Neuron (in vitro differentiated cells): ENCODE data around the gene ST3GAL4.

Experiments
- H2AFZ ChIP-seq: one replicate; pipeline ENCODE4 v1.6.1; 2013; ENCODE audit warnings: low read depth, mild to moderate bottlenecking, inconsistent platforms, low read length, moderate library complexity
- H3K27me3 ChIP-seq: one replicate; pipeline ENCODE4 v1.6.1; 2013; ENCODE audit warnings: low read length; ENCODE audit not compliant: insufficient read depth
- H3K36me3 ChIP-seq: one replicate; pipeline ENCODE4 v1.6.1; 2013; ENCODE audit warnings: low read length; ENCODE audit not compliant: insufficient read depth
- H3K4me1 ChIP-seq: one replicate; pipeline ENCODE4 v1.6.1; 2013; ENCODE audit warnings: low read length; ENCODE audit not compliant: insufficient read depth
- H3K4me3 ChIP-seq: 2 replicates; pipeline ENCODE4 v1.5.1; 2013; ENCODE audit warnings: mild to moderate bottlenecking, low read length, moderate library complexity
- H3K9me3 ChIP-seq: one replicate; pipeline ENCODE4 v1.6.1; 2013; ENCODE audit warnings: low read length

The ST3GAL4 gene

DNA sequence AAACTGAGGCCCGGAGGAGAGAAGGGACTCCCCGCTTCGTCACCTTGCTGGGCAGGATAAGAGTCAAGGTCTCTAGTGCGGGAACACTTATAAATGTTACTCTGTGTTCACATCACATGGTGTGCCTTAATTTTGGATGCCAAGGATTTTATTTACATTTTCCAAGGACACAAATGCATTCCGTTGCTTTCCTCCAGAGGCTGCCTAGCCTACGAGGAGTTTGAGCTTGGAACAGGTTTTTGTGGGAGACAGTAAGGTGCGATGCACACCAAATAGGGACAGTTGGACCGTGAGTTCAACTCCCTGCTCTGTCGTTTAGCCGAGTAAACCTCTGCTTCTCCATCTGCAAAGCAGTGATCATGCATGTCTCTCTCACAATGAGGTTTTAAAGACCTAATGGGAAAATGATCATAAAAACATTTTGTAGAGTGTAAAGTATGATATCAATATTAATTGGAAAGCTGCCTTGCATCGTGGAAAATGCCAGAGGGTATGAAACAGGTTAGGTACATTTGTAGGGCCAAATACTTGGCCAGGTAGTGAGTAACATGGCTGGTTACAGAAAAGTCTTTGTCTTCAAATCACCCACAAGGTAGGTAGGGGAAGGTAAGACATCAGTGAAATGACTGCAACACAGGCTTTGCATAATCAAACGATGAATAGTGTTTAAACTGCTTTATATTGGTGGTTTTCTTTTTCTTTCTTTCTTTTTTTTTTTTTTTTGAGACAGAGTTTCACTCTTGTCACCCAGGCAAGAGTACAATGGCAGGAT lies 61.8 kb downstream of the ST3GAL4 start:
- no peaks in the 10 kb centered on the region for H3K9me3 ChIP-seq
- no peaks in the 10 kb centered on the region for H3K36me3 ChIP-seq
- no peaks in the 10 kb centered on the region for H3K27me3 ChIP-seq
- no peak overlapping the region for H3K4me3 ChIP-seq
- no peak overlapping the region for H2AFZ ChIP-seq
- H3K4me1 ChIP-seq = no peaks in the 10 kb centered on the region

DNA sequence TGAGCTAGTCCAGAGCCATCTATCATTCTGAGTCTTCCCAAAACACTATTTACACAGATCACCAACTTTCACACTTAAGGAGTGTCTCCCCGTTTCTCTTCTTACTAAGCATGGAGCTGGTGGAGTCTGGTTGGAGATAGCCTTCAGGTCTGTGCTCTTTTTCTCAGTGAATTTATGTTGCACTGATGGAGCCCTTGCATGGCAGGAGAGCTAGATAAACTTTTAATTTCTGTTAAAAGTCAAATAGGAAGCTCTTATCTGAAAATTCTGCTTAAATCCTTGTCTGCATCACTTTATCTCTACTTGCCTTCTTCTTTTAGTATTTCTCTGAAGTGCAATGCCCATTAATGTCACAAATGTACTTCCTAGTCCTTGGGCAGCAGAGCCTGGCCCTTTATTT lies 63.4 kb downstream of the ST3GAL4 start:
- H3K36me3 ChIP-seq = no peaks in the 10 kb centered on the region
- H3K4me3 ChIP-seq = no peak overlapping the region
- H3K27me3 ChIP-seq = no peaks in the 10 kb centered on the region
- H3K4me1 ChIP-seq = no peaks in the 10 kb centered on the region
- no peaks in the 10 kb centered on the region for H3K9me3 ChIP-seq
- H2AFZ ChIP-seq = no peak overlapping the region

DNA sequence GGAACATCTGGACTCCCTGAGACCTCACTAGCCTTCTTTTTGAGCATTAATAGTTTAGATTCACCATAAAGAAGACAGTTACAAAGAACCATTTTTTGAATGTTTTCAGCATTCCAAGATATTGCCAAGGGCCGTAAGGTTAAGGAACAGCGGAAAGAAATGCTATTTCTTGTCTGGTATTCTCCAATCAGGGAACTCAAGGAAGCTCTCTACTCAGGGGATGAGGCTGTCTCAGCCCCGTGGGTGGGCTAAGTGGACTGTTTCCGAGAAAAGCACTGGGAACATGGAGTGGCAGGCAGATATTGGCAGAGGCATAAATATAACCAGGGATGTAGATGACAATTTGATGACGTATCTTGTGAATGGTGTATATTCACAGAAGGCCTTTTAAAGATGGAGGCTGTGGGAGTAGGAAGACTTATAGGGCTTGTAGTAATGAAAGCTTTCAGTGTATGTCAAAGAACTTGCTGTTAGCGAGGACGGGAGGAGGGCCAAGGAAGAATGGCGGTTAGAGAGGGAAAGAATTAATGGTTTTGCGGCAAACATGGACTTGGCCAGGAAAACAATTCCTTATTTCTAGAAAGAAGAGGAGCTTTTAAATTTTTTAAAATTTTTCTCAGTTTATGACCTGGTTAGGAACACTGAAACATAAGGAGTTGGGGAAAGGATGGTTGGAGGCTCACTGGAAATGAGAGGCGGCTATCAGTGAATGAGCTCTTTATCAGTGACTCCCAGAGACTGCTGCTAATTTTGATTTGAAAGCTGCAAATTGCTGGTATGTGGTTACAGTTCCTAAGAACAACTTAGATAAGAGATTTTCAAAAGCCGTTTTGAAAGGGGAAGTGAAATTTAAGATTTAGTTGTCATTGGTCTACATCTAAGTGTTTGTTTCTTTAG lies 64.6 kb downstream of the ST3GAL4 start:
- no peak overlapping the region for H2AFZ ChIP-seq
- H3K9me3 ChIP-seq = no peaks in the 10 kb centered on the region
- no peaks in the 10 kb centered on the region for H3K36me3 ChIP-seq
- no peaks in the 10 kb centered on the region for H3K4me1 ChIP-seq
- H3K27me3 ChIP-seq = no peaks in the 10 kb centered on the region
- no peak overlapping the region for H3K4me3 ChIP-seq

DNA sequence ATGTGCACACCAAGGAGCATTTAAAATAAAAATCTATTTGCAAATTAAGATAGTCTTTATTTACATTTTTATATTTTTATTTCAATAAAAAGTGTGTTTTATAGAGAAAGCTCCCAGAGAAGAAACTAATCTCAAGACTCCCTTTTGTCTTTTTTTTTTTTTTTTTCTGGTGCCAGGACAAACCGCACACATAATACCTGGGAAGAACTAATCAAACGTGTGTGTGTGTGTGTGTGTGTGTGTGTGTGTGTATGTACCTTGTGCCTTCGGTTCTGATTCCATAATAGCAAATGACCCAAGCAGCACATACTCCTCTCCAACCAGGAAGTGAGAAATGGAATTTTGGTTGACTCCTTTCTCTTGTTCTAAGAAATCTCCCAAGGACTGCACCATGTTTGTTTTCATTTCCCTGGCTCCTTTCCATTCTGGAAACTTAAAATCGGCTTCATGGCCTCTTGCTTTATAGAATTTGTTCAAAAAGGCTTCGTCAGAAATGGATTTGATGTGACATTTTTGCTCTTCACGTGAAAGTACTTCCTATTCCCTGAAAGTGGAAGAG lies 65.3 kb downstream of the ST3GAL4 start:
- no peaks in the 10 kb centered on the region for H3K9me3 ChIP-seq
- no peaks in the 10 kb centered on the region for H3K36me3 ChIP-seq
- H3K4me1 ChIP-seq = no peaks in the 10 kb centered on the region
- H3K27me3 ChIP-seq = no peaks in the 10 kb centered on the region
- H3K4me3 ChIP-seq = no peak overlapping the region
- H2AFZ ChIP-seq = no peak overlapping the region

DNA sequence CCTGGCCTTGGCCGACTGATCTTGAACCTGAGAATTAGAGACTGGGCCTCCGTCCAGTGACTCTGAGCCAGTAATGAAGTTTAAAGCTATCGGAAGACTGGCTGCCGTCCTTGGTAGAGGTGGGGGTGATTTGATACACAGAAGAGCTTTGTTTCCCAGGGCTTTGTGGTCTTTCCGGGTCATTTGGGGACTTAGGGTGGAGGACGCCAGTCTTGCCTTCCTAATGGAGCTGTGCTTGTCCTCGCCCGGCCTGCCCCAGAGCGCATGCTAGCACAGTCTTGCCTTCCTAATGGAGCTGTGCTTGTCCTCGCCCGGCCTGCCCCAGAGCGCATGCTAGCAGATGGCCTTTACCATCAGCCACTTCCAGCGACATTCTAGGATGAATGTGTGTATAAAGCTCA lies 65.8 kb downstream of the ST3GAL4 start:
- Histone ChIP-seq H3K4me3 (no peak overlapping the region), H2AFZ (no peak overlapping the region), H3K36me3 (no peaks in the 10 kb centered on the region), H3K9me3 (no peaks in the 10 kb centered on the region), H3K4me1 (no peaks in the 10 kb centered on the region), H3K27me3 (no peaks in the 10 kb centered on the region)

DNA sequence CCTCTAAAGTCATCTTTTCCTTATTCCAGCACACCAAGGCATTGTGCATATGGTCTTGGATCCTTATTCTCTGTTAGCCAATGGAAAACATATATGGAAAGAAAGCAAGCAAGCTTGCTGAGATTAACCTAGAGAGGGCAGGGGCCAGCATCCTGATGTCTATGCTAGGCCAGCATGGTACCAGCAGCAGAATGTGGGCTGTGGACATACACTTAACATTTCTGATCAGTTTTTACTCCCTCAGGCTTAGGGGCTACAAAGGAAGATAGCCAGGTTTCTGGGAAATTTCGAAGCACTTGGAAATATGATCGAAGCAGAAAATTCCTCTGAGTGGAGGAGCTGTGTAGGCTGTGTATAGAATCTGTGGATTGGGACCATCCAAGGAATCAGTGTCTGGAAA lies 67.0 kb downstream of the ST3GAL4 start:
- H3K36me3 ChIP-seq = no peaks in the 10 kb centered on the region
- H3K27me3 ChIP-seq = no peaks in the 10 kb centered on the region
- no peak overlapping the region for H3K4me3 ChIP-seq
- no peaks in the 10 kb centered on the region for H3K9me3 ChIP-seq
- H2AFZ ChIP-seq = no peak overlapping the region
- H3K4me1 ChIP-seq = no peaks in the 10 kb centered on the region

DNA sequence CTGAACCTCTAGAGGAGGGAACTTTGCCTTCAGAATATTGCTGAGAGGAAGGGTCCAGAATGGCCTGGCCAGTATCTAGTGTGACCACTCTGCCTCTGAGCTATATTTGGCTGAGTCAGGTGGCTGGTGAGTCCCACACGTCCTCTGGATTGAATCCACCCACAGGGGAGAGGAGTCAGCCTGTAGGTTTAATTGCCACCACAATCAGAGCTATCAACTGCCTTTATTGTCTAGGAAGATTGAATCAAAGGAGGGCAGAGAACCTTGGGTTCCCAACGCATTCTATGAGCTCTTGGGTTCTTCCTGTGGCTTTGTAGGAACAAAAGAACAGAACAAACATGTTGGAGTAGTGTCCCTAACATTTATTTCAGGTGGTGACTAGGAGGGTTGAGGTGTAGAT lies 67.7 kb downstream of the ST3GAL4 start:
- no peak overlapping the region for H2AFZ ChIP-seq
- H3K9me3 ChIP-seq = no peaks in the 10 kb centered on the region
- H3K36me3 ChIP-seq = no peaks in the 10 kb centered on the region
- no peaks in the 10 kb centered on the region for H3K27me3 ChIP-seq
- no peak overlapping the region for H3K4me3 ChIP-seq
- no peaks in the 10 kb centered on the region for H3K4me1 ChIP-seq

DNA sequence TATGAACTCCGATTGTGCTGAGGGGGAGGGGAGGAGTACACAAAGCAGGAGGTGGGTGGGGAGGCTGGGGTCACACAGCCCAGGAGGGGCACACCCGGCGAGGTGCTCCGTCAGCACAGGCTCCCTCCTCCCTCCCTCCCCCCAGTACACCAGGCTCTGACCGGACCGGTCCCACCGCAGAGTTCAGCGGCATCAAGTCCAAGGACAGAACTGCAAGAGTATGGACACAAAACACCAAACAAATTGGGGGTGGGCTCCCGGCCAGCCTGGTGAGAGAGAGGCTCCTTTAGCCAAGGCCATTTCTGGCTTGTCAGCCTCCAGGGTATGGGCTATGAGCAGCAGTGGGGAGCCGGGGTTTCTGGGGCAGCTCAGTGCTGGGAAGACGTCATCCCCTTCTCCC lies 68.3 kb downstream of the ST3GAL4 start:
- Histone ChIP-seq H3K4me1 (no peaks in the 10 kb centered on the region), H3K9me3 (no peaks in the 10 kb centered on the region), H3K27me3 (no peaks in the 10 kb centered on the region), H2AFZ (no peak overlapping the region), H3K36me3 (no peaks in the 10 kb centered on the region), H3K4me3 (no peak overlapping the region)

DNA sequence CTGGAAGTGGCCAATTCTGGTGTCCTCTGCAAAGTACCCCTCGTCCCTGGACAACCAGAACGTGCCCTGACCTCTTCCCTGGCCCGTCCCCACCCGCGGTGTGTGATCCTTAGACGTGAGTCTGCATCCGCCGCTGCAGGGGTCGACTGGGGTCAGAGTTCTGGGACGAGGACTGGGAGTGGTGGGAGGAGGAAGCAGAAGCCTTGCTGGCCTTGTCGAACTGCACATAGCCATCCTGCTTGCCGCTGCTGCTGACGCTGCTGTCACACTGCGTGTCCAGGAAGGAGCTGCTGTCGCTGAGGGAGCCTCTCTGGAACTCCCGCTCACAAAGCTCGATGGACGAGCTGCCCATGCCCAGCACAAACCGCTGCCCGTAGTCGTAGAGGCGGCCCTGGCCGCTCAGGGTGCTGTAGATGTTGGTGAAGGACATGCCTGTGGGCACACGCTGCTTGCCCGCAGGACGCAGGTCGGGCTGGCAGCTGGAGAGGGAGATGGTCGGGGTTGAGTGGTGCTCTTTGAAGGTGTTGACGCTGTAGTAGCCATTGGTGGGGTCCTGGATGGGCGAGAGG lies 69.1 kb downstream of the ST3GAL4 start:
- H3K27me3 ChIP-seq = no peaks in the 10 kb centered on the region
- no peaks in the 10 kb centered on the region for H3K9me3 ChIP-seq
- H3K4me3 ChIP-seq = no peak overlapping the region
- H3K36me3 ChIP-seq = no peaks in the 10 kb centered on the region
- H2AFZ ChIP-seq = no peak overlapping the region
- H3K4me1 ChIP-seq = no peaks in the 10 kb centered on the region

DNA sequence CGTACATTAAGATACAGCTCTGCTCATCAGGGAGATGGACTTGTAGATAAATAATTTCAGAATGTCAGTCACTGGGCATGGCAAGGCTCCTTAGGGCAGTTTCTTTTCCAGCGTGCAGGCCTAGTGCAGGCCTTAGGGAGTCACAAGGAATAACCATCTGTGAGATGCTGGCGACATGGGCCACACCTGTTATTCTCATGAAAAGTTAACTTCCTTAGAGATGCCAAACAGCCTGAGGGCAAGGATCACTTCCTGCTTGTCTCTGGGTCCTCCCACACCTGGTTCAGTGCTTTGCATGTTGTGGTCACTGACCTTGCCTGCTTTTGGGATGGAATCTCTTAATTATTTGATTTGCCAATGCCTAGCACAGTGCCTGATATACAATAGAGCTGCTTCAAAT lies 70.6 kb downstream of the ST3GAL4 start:
- H2AFZ ChIP-seq = no peak overlapping the region

DNA sequence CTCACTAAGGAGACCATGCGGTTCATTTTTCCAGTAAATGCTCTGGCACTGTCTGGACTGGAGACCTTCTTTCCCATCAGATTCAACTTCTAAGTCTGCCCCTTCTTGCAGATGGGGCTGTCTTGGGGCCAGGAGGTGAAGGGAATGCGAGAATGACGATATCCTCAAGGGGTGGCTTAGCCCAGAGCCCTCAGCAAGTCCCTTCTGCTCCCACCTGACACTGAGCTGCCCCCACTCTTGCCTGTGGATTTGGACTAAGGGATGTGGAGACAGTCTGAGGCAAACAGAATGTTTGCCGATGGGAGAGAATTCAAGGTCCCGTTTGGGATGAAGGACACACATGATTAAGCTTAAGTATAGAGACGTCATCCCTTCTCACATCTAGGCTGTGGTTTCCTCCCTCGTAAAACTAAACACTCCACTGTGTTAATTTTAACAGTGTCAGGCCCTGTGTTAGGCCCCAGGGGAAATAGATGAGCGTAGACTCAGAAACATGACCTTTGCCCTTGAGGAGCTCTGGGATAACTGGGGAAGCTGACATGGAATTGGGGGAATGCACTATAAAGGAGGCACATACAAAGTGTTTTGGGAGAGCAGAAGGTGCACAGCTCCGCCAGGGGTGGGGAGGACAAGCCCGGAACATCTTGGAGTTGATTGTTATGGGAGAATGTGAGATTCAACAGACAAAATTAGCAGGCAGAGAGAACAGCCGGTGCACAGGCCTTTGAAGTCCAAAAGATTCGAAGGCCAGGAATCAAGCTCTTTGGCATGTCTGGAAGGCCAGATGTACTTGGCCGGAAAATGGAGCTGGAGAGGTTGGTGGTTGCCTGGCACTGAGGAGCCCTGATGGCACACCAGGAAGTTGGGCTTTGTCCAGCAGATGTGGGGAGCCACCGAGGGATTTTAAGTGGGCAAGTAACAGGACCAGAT lies 71.6 kb downstream of the ST3GAL4 start:
- no peaks in the 10 kb centered on the region for H3K36me3 ChIP-seq
- H3K27me3 ChIP-seq = no peaks in the 10 kb centered on the region
- H3K4me3 ChIP-seq = no peak overlapping the region
- H3K9me3 ChIP-seq = no peaks in the 10 kb centered on the region
- no peaks in the 10 kb centered on the region for H3K4me1 ChIP-seq
- no peak overlapping the region for H2AFZ ChIP-seq

More for the DNA sequence above, 70.6 kb downstream of the ST3GAL4 start:
- Histone ChIP-seq H3K27me3 (no peaks in the 10 kb centered on the region), H3K9me3 (no peaks in the 10 kb centered on the region), H3K36me3 (no peaks in the 10 kb centered on the region), H3K4me1 (no peaks in the 10 kb centered on the region), H3K4me3 (no peak overlapping the region)

DNA sequence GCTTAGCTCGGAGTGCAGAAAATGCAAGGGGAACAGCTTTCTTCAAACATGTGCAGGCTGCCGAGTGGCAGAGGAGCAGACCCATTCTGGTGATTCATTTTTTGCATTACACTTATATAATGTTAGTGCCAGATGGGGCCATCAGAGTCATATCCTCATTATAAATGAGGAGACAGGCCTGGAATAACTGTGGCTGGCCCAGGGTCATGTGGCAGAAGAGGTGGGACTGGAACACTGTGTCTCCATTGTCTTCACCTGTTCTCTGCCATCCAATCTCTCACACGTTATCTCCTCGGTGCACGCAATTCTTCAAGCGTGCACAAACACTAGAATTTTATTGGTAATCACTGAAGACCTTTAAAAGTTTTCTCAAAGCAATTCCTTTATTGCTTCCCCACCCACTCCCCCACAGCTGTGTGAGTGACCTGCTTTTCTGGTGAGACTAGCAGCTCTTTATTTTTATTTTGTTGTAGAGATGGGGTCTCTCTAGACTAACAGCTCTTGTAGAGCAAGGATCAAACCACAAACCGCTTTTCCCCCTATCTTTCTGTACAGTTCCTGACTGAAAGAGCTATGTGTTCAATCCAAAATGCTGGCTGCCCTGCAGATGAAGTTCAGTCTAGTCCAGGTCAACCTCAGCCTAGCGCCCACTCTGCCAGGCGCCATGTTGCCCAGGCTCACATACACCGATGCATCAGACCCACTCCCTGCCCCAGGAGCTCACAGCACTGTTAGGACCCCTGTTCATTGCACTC lies 75.3 kb downstream of the ST3GAL4 start:
- no peaks in the 10 kb centered on the region for H3K9me3 ChIP-seq
- no peak overlapping the region for H2AFZ ChIP-seq
- H3K27me3 ChIP-seq = no peaks in the 10 kb centered on the region
- no peak overlapping the region for H3K4me3 ChIP-seq
- no peaks in the 10 kb centered on the region for H3K36me3 ChIP-seq
- H3K4me1 ChIP-seq = no peaks in the 10 kb centered on the region
